HG03342 (cell line): ENCODE results near the gene ITGA2B.
"Not testable (repeated sequence)": the region's sequence is repeated elsewhere in the genome, so short reads cannot be mapped to it uniquely, and the experiment has no call there.

Source experiments
- ATAC-seq: cut with Tn5 transposase; IDR thresholded peaks from one replicate; pipeline ENCODE4 v1.9.1; 2021; ENCODE audit warnings: mild to moderate bottlenecking, moderate library complexity; ENCODE audit not compliant: unreplicated experiment

Gene ITGA2B

GRCh38 chr17:44394112-44394511 lies 4.7 kb upstream of the ITGA2B start:
- not testable (repeated sequence) for ATAC-seq

GRCh38 chr17:44390250-44390870 lies 911 bp upstream of the ITGA2B start:
- no peak for ATAC-seq

- ATAC-seq, result no peak
These were observed 314 bp upstream of the ITGA2B start for GRCh38 chr17:44389723-44390202.

GRCh38 chr17:44387804-44388203 lies 1.6 kb downstream of the ITGA2B start:
- ATAC-seq, result no peak

GRCh38 chr17:44386182-44386525 lies 3.3 kb downstream of the ITGA2B start:
- ATAC-seq, result no peak

- ATAC-seq, result no peak
These were observed 3.9 kb downstream of the ITGA2B start for GRCh38 chr17:44385287-44386181.

- no peak for ATAC-seq
These were observed 4.6 kb downstream of the ITGA2B start for GRCh38 chr17:44384823-44385286.

GRCh38 chr17:44384281-44384822 lies 5.1 kb downstream of the ITGA2B start:
- ATAC-seq, result no peak

GRCh38 chr17:44383861-44384260 lies 5.6 kb downstream of the ITGA2B start:
- no peak for ATAC-seq

GRCh38 chr17:44383363-44383762 lies 6.1 kb downstream of the ITGA2B start:
- no peak for ATAC-seq

- ATAC-seq, result no peak
These were observed 6.5 kb downstream of the ITGA2B start for GRCh38 chr17:44382917-44383316.

GRCh38 chr17:44381810-44382305 lies 7.6 kb downstream of the ITGA2B start:
- no peak for ATAC-seq

- no peak for ATAC-seq
These were observed 8.7 kb downstream of the ITGA2B start for GRCh38 chr17:44380767-44381166.

- no peak for ATAC-seq
These were observed 9.6 kb downstream of the ITGA2B start for GRCh38 chr17:44379887-44380286.

- no peak for ATAC-seq
These were observed 11.2 kb downstream of the ITGA2B start for GRCh38 chr17:44378171-44378705.

- ATAC-seq, result no peak
These were observed 12.7 kb downstream of the ITGA2B start for GRCh38 chr17:44376779-44377178.

GRCh38 chr17:44376124-44376523 lies 13.3 kb downstream of the ITGA2B start:
- no peak for ATAC-seq

GRCh38 chr17:44375196-44376017 lies 14.0 kb downstream of the ITGA2B start:
- ATAC-seq, result no peak

- ATAC-seq, result no peak
These were observed 14.9 kb downstream of the ITGA2B start for GRCh38 chr17:44374306-44375195.

- no peak for ATAC-seq
These were observed 17.4 kb downstream of the ITGA2B start for GRCh38 chr17:44372036-44372435.
